Mononuclear cell (primary cell): ENCODE results near the gene TRIM67. TPM values are rescaled to one million over a fixed set of nuclear protein-coding genes. Genes with fewer than 3 reads are reported as not detected.

Experiments
- H3K27me3 ChIP-seq: 2 replicates; pipeline ENCODE4 v1.6.0; 2011; ENCODE audit warnings: low read length, control low read depth; ENCODE audit not compliant: insufficient read depth
- H3K4me1 ChIP-seq: 2 replicates; pipeline ENCODE4 v1.5.1; 2011; ENCODE audit warnings: mild to moderate bottlenecking, low read length, control low read depth; ENCODE audit not compliant: insufficient read depth
- H3K4me3 ChIP-seq: 2 replicates; pipeline ENCODE4 v1.5.1; 2011; ENCODE audit warnings: mild to moderate bottlenecking, low read length, moderate library complexity
- H3K9me3 ChIP-seq: 2 replicates; pipeline ENCODE4 v1.5.1; 2011; ENCODE audit warnings: low read depth, mild to moderate bottlenecking, control low read depth, low read length
- total RNA-seq: library from RNA; depleted of rRNA; stranded (reverse); fragments of >200 nt; gene quantifications from one replicate; pipeline ENCODE4 v1.2.3, GENCODE V29; 2012

TRIM67 gene
- total RNA-seq, 1 donor, result under 0.01 TPM

DNA sequence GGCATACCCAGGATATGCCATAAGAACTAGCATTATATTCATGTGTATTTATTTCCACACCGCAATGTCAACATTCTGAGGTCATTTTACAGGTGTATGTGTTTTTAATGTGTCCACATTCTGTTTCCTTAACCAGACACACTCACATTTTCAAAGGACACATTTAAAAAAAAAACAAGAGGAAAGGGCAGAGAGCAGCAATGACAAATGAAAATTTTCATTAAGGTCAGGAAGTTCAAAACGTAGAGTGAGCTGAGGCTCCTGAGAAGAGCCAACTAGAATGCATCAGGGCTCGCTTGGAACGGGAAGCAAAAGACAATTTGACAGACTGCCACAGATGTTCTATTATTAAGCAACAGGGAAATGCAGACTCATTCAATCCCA, 74.3 kb downstream of the TRIM67 start:
- H3K9me3 ChIP-seq, result no peaks in the 10 kb centered on the region

DNA sequence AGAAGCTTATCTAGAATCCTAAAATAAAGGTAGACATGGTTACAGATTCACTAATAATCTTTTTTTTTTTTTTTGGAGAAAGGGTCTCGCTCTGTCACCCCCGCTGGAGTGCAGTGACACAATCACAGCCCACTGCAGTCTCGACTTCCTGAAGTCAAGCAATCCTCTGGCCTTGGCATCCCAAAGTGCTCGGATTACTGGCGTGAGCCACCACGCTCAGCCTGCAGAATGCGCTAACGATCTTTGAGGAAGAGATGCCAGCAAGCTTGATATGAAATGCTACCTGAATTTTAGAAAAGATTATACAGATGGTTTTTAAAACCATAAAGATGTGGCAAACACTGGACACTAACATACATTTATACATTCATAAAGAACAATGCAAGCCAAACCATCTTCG, 75.1 kb downstream of the TRIM67 start:
- no peak overlapping the region for H3K4me3 ChIP-seq
- peaks cover 37% of the 10 kb centered on the region for H3K4me1 ChIP-seq
- H3K27me3 ChIP-seq, result no peaks in the 10 kb centered on the region
- no peaks in the 10 kb centered on the region for H3K9me3 ChIP-seq

More for the DNA sequence above, 74.3 kb downstream of the TRIM67 start:
- H3K4me1 ChIP-seq, result peaks cover 33% of the 10 kb centered on the region
- no peaks in the 10 kb centered on the region for H3K27me3 ChIP-seq
- H3K4me3 ChIP-seq, result no peak overlapping the region

DNA sequence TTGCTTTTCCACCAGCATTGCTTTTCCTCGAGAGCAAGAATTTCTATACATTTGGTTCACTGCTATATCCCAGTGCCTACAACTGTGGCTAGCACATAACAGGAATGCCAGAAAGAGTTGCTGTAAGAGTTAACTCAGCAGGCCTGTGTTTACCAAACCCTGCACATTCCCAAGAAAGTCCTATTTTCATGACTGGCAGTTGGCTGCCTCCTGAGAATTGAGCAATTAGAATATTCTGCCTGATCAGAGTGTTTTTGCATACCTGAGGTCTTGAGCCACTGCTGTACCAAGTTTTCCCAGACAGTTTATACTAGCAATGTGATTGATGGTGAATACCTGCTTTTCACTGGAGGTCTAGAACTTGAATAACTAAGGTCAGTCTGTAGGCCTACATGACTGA, 76.4 kb downstream of the TRIM67 start:
- H3K9me3 ChIP-seq, result no peaks in the 10 kb centered on the region
- H3K27me3 ChIP-seq, result no peaks in the 10 kb centered on the region
- H3K4me3 ChIP-seq, result no peak overlapping the region
- peaks cover 45% of the 10 kb centered on the region for H3K4me1 ChIP-seq

DNA sequence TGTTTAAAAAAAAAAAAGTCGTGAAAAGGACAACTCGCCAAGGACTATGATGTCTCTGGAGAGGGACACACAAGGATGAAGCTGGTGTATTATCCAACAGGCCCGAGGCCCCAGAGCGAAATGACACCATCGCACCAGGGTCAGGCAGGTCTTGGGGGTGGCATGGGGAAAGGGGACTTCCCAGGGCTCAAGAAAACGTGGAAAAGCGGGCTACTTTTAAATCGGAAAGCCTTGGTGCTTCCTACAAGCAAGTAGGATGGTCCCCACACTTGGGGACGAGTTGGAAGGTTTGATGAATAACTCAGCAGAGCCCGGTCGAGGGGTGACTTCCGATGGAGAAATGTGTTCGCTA, 78.6 kb downstream of the TRIM67 start:
- Histone ChIP-seq H3K4me1 (peaks cover 54% of the 10 kb centered on the region), H3K4me3 (peak overlapping the region; percentile 95), H3K9me3 (no peaks in the 10 kb centered on the region), H3K27me3 (no peaks in the 10 kb centered on the region)

DNA sequence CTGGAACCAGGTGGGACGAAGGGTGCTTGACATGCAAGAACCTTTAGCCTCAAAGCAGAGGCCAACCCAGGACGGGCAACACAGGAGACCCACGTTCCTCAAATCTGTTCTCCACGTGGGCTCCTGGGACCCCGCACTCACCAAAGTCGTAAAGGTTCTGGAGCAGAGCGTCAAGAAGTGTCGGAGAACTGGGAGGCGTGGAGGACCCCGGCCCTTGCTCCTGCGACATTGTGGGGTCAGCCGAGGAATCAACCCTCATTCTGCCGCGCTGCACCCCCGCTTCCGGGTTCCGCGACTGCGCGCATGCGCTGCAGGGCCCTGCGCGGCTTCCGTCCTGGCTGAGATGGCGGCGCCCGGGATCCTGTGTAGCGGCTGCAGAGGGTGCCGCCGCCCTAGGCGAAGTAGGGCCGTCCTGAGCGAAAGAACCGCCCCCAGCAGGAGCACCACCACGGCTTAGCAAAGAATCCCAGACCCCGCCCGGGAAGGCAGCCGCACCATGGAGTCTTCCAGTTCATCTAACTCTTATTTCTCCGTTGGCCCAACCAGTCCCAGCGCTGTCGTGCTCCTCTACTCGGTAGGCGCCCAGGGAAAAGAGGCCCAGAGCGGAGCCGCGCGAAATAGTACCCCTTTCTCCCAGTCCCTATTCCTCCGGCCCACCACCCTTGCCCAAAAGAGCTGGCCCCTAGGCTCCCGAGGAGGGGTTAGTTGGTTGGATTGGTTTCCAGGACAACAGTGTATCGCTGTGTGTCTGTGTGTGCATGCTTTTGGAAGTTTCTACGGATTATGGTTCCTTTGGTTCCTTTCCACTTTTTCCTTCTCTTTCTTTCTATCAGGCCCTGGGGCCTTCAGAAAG, 79.3 kb downstream of the TRIM67 start, which contains the start of gene GNPAT:
Gene GNPAT (plus strand): TSS at position 330 of the 853 bp plus-strand sequence. CDS start 167 bp downstream, at position 497.
- H3K4me1 ChIP-seq, result peaks cover 50% of the 10 kb centered on the region
- no peaks in the 10 kb centered on the region for H3K27me3 ChIP-seq
- no peaks in the 10 kb centered on the region for H3K9me3 ChIP-seq

DNA sequence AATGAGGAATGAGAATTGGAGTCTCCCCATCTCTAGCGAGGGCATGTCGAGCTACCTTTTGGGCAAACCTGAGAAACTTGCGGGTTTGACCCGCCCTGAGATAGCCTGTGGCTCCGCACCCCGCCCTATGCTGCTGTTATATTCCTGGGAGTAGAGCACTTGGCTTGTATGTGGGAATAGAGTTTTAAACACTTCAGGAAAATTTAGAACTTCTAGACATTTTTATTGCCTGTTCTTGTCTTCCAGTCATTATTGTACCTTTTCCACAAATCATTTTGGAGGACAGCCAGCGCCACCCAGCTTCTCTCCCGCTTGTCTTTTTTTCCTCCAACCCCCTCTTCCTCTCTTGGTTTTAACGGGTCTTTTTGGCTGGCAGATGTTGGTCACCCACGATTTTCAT, 79.9 kb downstream of the TRIM67 start:
- no peaks in the 10 kb centered on the region for H3K27me3 ChIP-seq
- no peaks in the 10 kb centered on the region for H3K9me3 ChIP-seq
- H3K4me3 ChIP-seq, result peak overlapping the region; percentile 95
- H3K4me1 ChIP-seq, result peaks cover 43% of the 10 kb centered on the region

More for the DNA sequence above, 79.3 kb downstream of the TRIM67 start, which contains the start of gene GNPAT:
- peak within 1 kb of the TSS; percentile 95 for H3K4me3 ChIP-seq

DNA sequence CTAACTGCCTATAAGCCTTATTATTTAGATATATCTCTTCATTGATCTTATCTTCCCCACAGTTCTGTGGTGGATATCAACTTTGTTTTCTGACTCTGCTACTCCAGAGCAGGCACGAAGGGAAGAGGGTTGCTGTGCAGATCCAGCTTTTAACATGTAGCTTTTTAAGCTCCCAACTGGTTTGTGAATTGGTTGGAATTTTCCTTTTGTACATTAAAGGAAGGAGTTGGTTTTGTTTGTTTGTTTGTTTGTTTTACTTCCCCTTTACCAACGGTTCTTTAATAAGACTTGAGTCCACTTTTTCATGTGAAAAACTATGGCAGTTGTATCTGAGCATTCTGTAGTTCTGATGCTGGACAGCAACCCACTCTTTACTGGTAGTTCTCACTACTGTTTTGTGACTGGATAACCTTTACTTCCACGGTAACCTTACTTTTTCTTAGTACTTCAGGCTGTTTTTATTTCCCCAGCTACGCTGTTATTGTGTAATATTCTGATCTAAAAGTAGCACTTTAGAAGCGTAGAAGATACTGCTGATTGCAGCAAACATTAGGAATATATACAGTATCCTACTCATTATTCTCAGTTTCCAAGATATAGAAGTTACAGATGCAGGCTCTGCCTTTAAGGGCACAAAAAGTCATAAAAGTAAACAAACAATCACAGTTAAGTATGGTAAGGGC, 80.8 kb downstream of the TRIM67 start:
- H3K27me3 ChIP-seq, result no peaks in the 10 kb centered on the region
- H3K4me1 ChIP-seq, result peaks cover 36% of the 10 kb centered on the region
- no peaks in the 10 kb centered on the region for H3K9me3 ChIP-seq
- H3K4me3 ChIP-seq, result no peak overlapping the region

DNA sequence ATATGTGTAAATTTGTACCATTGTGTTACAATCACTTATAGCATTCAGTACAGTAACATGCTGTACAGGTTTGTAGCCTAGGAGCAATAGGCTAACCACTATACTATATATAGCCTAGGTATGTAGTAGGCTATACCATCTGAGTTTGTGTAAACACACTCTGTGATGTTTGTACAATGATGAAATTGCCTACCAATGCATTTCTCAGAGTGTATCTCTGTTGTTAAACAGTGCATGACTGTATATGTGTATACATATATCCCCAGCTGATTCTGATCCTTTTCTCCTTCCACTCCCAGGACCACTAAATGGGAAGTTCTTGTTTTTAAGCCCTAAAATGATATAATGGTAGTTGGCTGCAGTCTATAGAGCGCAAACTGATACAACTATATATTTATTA, 86.9 kb downstream of the TRIM67 start:
- no peaks in the 10 kb centered on the region for H3K9me3 ChIP-seq
- no peak overlapping the region for H3K4me3 ChIP-seq
- H3K27me3 ChIP-seq, result no peaks in the 10 kb centered on the region
- peaks cover 7% of the 10 kb centered on the region for H3K4me1 ChIP-seq

DNA sequence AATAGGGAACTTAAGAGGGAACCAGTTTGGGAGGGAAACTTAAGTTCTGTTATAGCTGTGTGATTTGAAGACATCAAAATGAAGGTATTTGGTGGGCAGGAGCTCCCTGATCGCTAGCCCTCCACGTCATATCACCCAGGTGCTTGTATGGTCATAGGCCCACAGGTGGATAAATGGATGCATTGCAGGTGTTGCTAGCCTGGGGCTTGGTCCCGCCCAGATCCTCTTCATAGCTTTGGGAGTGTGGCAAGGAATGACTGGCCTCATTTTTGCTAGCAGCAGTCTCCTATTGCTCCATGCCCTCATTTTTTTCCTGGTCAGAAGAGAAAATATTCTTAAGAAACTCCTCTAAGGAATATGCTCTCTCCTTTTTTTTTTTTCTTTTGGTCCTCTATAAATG, 90.5 kb downstream of the TRIM67 start:
- H3K9me3 ChIP-seq, result no peaks in the 10 kb centered on the region
- H3K4me1 ChIP-seq, result no peaks in the 10 kb centered on the region
- H3K4me3 ChIP-seq, result no peak overlapping the region
- H3K27me3 ChIP-seq, result no peaks in the 10 kb centered on the region

DNA sequence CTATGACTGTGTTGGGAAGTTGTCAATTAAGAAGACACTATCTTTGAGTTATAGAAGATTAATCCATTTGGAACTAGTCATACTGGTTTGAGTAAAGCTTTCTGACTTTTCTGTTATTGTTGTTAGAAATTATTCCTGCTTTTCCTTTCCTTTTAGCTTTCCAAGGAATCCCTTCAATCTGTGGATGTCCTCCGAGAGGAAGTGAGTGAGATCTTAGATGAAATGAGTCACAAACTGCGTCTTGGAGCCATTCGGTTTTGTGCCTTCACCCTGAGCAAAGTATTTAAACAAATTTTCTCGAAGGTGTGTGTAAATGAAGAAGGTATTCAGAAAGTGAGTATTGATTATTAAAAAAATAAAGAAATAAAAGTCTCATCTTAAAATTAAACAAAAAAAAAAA, 98.5 kb downstream of the TRIM67 start:
- H3K4me3 ChIP-seq, result no peak overlapping the region
- H3K27me3 ChIP-seq, result no peaks in the 10 kb centered on the region
- no peaks in the 10 kb centered on the region for H3K9me3 ChIP-seq
- H3K4me1 ChIP-seq, result no peaks in the 10 kb centered on the region

DNA sequence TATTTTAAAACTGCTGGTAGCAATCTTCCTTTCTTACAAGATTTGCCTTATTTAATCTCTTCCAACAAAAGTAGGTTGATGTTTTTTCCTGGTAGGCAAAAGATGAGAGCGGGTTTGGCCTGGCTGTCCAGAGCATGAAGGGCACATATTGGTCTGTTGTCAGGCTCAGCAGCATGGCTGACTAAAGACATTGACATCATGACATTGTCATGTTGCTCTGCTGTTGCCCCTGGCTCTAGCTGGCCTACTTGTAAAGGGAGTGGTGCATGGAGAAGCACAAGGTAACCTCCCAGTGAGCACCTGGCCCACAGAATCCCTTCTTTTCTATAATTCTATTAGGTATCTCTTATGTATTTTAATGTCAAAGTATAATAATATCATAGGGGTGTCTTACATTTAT, 102.8 kb downstream of the TRIM67 start:
- Histone ChIP-seq H3K4me1 (no peaks in the 10 kb centered on the region), H3K27me3 (no peaks in the 10 kb centered on the region), H3K9me3 (no peaks in the 10 kb centered on the region), H3K4me3 (no peak overlapping the region)

DNA sequence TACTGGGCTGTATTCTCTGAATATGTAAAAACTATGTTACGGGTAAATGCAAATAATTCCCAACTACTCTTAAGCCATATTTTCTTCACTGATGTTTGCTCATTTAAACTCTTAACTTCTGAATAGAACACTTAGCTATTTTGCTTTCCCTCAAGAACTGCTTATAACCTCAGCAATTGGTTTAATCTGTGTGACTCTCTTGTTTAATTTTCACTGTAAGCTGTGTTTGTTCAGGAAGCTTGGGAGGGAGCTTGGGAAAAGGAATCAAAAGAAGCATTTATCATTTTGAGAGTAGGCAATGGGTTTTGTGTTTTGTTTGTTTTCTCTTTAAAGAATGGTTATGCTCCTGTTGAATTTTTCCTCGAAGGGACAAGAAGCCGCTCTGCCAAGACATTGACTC, 103.5 kb downstream of the TRIM67 start:
- Histone ChIP-seq H3K4me1 (no peaks in the 10 kb centered on the region), H3K27me3 (no peaks in the 10 kb centered on the region), H3K9me3 (no peaks in the 10 kb centered on the region), H3K4me3 (no peak overlapping the region)

DNA sequence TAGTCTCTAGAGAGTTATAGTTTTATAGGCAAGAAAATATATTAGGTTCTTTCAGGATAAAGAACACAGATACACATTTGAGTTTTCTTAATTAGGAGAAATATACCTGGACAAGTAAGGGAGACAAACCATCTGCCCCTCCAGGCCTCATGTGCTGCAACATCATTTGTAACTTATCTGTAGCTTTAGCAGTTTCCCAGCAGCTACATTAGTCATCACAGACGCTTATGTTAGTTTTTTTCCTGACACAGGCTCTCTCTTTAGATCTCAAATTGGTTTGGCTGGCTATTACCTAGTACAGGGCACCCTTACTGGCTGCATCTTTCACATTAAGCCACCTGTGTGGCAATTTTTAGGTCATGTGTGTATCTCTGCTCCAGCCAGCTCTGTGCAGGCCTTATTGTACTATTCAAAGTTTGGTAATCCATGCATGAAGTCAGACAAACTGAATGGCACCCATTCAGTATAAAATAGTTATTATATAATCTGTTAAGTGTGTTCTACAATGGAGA, 105.0 kb downstream of the TRIM67 start:
- no peaks in the 10 kb centered on the region for H3K27me3 ChIP-seq
- no peaks in the 10 kb centered on the region for H3K9me3 ChIP-seq

More for the DNA sequence above, 105.0 kb downstream of the TRIM67 start:
- Histone ChIP-seq H3K4me1 (no peaks in the 10 kb centered on the region), H3K4me3 (no peak overlapping the region)
